WERI-Rb-1 (cell line): ENCODE results near the gene PRKCH.

ENCODE experiments used
- DNase-seq: peaks from one replicate; pipeline ENCODE4 v3.0.0-alpha.2; 2020
- H3K27ac ChIP-seq: fragments of 250-450 bp; sonication (Bioruptor Pico); 2 replicates; pipeline ENCODE4 v1.5.1; 2020; ENCODE audit warnings: mild to moderate bottlenecking, moderate library complexity
- H3K27me3 ChIP-seq: fragments of 250-450 bp; sonication (Bioruptor Pico); 2 replicates; pipeline ENCODE4 v1.5.1; 2021; ENCODE audit warnings: mild to moderate bottlenecking, low read depth, moderate library complexity; ENCODE audit not compliant: insufficient read depth, severe bottlenecking
- H3K36me3 ChIP-seq: fragments of 250-450 bp; sonication (Bioruptor Pico); 2 replicates; pipeline ENCODE4 v1.5.1; 2020; ENCODE audit warnings: mild to moderate bottlenecking, moderate library complexity
- H3K4me3 ChIP-seq: 2 replicates; pipeline ENCODE4 v1.5.1; 2011; ENCODE audit warnings: low read depth, mild to moderate bottlenecking, control low read depth, low read length
- H3K9me3 ChIP-seq: fragments of 250-450 bp; sonication (Bioruptor Pico); 2 replicates; pipeline ENCODE4 v1.5.1; 2021; ENCODE audit warnings: mild to moderate bottlenecking, moderate library complexity; ENCODE audit not compliant: severe bottlenecking
- CTCF ChIP-seq: IDR thresholded peaks from 2 replicates; pipeline ENCODE4 v1.5.1; 2011; ENCODE audit warnings: low read depth, mild to moderate bottlenecking, control low read depth, inconsistent platforms, low read length

PRKCH gene

GRCh38 chr14:61510736-61511557 is 189.6 kb downstream of the PRKCH start:
- Histone ChIP-seq H3K9me3 (no peaks in the 10 kb centered on the region), H3K36me3 (no peaks in the 10 kb centered on the region), H3K27ac (no peak overlapping the region), H3K27me3 (no peaks in the 10 kb centered on the region), H3K4me3 (no peak overlapping the region)
- TF ChIP-seq CTCF: no peak
- DNase-seq: no peak

DNA sequence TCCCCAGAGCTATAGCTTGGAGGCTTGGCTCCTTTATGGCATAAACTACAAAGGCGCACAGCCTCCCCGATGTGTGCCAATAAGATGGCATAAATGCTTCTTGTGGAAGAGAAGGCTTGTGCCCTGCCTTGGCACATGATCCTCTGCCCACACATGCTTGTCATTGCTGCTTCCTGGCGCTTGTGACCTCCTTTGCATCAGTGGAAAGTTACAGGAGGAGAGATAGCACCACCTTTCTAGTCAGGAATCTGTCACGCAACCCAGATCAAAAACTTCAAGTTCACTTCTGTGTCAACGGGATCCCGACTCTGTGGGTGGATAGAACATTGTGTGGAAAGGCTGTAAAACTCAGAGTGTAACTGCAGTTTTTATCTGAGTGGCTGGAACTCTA is 190.2 kb downstream of the PRKCH start:
- no peak for DNase-seq
- Histone ChIP-seq H3K4me3 (no peak overlapping the region), H3K27ac (no peak overlapping the region)

GRCh38 chr14:61512026-61512834 is 190.9 kb downstream of the PRKCH start:
- Histone ChIP-seq H3K27ac (no peak overlapping the region), H3K9me3 (no peaks in the 10 kb centered on the region), H3K36me3 (no peaks in the 10 kb centered on the region), H3K4me3 (no peak overlapping the region), H3K27me3 (no peaks in the 10 kb centered on the region)
- TF ChIP-seq CTCF: no peak
- DNase-seq: no peak

More for the DNA sequence above, 190.2 kb downstream of the PRKCH start:
- H3K36me3 ChIP-seq: no peaks in the 10 kb centered on the region
- H3K27me3 ChIP-seq: no peaks in the 10 kb centered on the region
- H3K9me3 ChIP-seq: no peaks in the 10 kb centered on the region
- TF ChIP-seq CTCF: no peak

DNA sequence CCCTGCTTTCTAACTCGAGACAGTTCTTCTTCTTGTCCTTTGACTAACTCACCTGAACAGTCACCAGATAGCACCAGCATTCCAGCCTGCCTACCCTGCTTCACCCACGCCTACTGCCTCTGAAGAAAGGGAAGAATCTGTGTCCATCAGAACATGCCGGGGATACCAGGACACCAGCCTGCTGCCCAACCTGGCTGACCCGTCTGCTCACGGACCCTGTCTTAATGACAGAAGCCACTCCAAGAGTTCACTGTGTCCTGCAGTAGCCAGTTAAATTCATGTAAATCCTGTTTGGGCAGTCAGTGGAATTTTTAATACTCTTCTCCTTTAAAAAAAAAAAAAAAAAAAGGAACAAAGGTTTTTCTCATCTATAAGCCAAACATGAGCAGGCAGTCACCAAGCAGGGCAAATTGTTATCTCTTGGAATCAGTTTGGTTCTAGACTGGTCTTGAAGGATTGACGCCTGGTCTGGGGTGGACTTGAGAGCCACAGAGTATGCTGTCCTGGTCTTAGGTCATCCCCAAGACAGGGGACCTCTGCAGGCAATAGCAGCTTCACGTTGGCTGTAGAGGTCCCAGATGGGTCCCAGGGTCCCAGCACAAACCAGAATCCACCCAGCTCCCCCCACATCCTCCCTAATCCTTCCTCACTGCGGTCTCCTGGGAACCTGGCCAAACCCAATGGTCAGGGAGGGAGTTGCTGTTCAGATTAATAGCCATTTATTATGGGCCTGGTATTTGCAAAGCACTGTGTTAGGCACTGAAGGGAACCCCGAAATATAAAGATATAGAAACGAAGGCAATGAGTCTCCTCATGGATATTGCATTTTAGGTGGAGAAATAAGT is 192.8 kb downstream of the PRKCH start:
- Histone ChIP-seq H3K4me3 (no peak overlapping the region), H3K9me3 (no peaks in the 10 kb centered on the region), H3K27me3 (no peaks in the 10 kb centered on the region), H3K36me3 (no peaks in the 10 kb centered on the region), H3K27ac (no peak overlapping the region)
- no peak for TF ChIP-seq CTCF
- DNase-seq: no peak

- H3K36me3 ChIP-seq: no peaks in the 10 kb centered on the region
- no peak overlapping the region for H3K27ac ChIP-seq
- DNase-seq: no peak
- H3K27me3 ChIP-seq: no peaks in the 10 kb centered on the region
- no peak for TF ChIP-seq CTCF
- H3K9me3 ChIP-seq: no peaks in the 10 kb centered on the region
- H3K4me3 ChIP-seq: no peak overlapping the region
These were observed 193.5 kb downstream of the PRKCH start for GRCh38 chr14:61514927-61515326.
